Activated CD4-positive, alpha-beta T cell treated with anti-CD3 and anti-CD28 coated beads for 48 hours (primary cell): ENCODE data around the gene LPCAT3.

ENCODE experiments used
- DNase-seq: peaks from one replicate; pipeline ENCODE4 v3.0.0-alpha.2; 2020

Gene LPCAT3

GRCh38 chr12:6935371-6936193 lies 82.7 kb downstream of the LPCAT3 start:
- DNase-seq = no peak

- DNase-seq = no peak
Measured at GRCh38 chr12:6934110-6934509, 84.2 kb downstream of the LPCAT3 start.

GRCh38 chr12:6932766-6933165 lies 85.5 kb downstream of the LPCAT3 start:
- DNase-seq = no peak

- DNase-seq = no peak
Measured at GRCh38 chr12:6929466-6930452, 88.5 kb downstream of the LPCAT3 start.

- no peak for DNase-seq
Measured at GRCh38 chr12:6928703-6929407, 89.4 kb downstream of the LPCAT3 start.

GRCh38 chr12:6928022-6928702 lies 90.1 kb downstream of the LPCAT3 start:
- DNase-seq = no peak

- DNase-seq = peak; percentile 56
Measured at GRCh38 chr12:6927379-6928021, 90.8 kb downstream of the LPCAT3 start, which contains the start of gene ATN1. Gene ATN1, plus strand, starts transcription at chr12:6927959. Its CDS starts 6,043 bp downstream, at chr12:6934002.
